ENCODE data around the gene CCSER2.

DNA sequence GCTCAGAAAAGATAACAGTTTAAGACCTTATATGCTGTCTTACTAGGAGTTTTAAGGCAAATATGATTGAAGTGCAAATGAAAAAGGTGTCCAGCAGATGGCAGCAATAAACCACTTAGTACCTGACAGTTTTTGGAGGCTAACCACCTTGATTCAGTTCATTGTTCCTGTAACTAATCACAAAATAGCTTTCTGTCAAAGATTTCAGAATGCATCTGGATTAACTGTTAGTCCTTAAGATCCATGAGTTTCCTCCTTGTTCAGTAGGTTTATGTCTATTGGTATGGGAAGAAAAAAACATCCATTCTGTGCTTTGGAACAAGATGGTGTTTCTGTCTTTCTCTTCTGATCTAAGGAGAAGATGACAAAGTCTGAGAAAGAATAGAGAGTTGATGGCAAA lies 46.6 kb downstream of the CCSER2 start:
- TF ChIP-seq EZH2 (IDR thresholded peaks at IDR 0.05; ENCODE audit: insufficient read depth, poor library complexity, severe bottlenecking) (no peak), EZH2phosphoT487 (IDR thresholded peaks at IDR 0.05; ENCODE audit: insufficient read depth, low read depth) (no peak)
